NCI-H2029 treated with DMSO at 0.1 percent for 48 hours (cell line): ENCODE measurements around the gene ANKRD28.
A peak's percentile ranks its signal among the peaks of the same experiment; 100 is the strongest.
"Not testable (repeated sequence)": the region's sequence is repeated elsewhere in the genome, so short reads cannot be mapped to it uniquely, and the experiment has no call there.

Source experiments
- DNase-seq: peaks from one replicate; lab custom pipeline; 2025; lab: John Stamatoyannopoulos, UW

Gene ANKRD28

GRCh38 chr3:15635121-15635661, 162.6 kb downstream of the ANKRD28 start:
- no peak for DNase-seq

GRCh38 chr3:15634671-15635070, 163.1 kb downstream of the ANKRD28 start:
- DNase-seq: no peak

- DNase-seq: no peak
Observed at GRCh38 chr3:15633766-15634598, 163.8 kb downstream of the ANKRD28 start.

- DNase-seq: peak; percentile 71
Observed at GRCh38 chr3:15633159-15633558, 164.6 kb downstream of the ANKRD28 start.

GRCh38 chr3:15632212-15632580, 165.6 kb downstream of the ANKRD28 start:
- no peak for DNase-seq

GRCh38 chr3:15631426-15632211, 166.2 kb downstream of the ANKRD28 start:
- DNase-seq: no peak

GRCh38 chr3:15630646-15631350, 167.0 kb downstream of the ANKRD28 start:
- no peak for DNase-seq

- peak; percentile 60 for DNase-seq
Observed at GRCh38 chr3:15629860-15630597, 167.8 kb downstream of the ANKRD28 start.

- DNase-seq: no peak
Observed at GRCh38 chr3:15628967-15629366, 168.8 kb downstream of the ANKRD28 start.

- DNase-seq: no peak
Observed at GRCh38 chr3:15623535-15624440, 174.0 kb downstream of the ANKRD28 start.

GRCh38 chr3:15619659-15620464, 177.9 kb downstream of the ANKRD28 start:
- DNase-seq: not testable (repeated sequence)
